Neural cell (in vitro differentiated cells): Measurements from ENCODE around the gene ESR1. TPM values are rescaled to one million over a fixed set of nuclear protein-coding genes. Genes with fewer than 3 reads are reported as not detected.

Source experiments
- H2AFZ ChIP-seq: fragments of 200-600, 300-800 bp; sonication (generic), shearing (Covaris generic); 2 replicates; pipeline ENCODE4 v1.6.0; 2014; ENCODE audit warnings: low read depth, mild to moderate bottlenecking, antibody characterized with exemption, low read length, moderate library complexity
- H3F3A ChIP-seq: fragments of 200-600 bp; shearing (Covaris generic); 2 replicates; pipeline ENCODE4 v1.6.1; 2016; ENCODE audit warnings: mild to moderate bottlenecking, moderate library complexity, mixed read lengths, antibody characterized with exemption, low read length; ENCODE audit not compliant: insufficient read depth, poor library complexity, severe bottlenecking
- H3K27ac ChIP-seq: fragments of 200-600, 300-800 bp; sonication (generic), shearing (Covaris generic); 2 replicates; pipeline ENCODE4 v1.5.1; 2014; ENCODE audit warnings: mild to moderate bottlenecking, low read length, moderate library complexity
- H3K27me3 ChIP-seq: fragments of 300-800, 200-600 bp; sonication (generic), shearing (Covaris generic); 2 replicates; pipeline ENCODE4 v1.6.0; 2014; ENCODE audit warnings: mild to moderate bottlenecking, low read depth, low read length, moderate library complexity; ENCODE audit not compliant: insufficient read depth
- H3K36me3 ChIP-seq: fragments of 300-800, 200-600 bp; sonication (generic), shearing (Covaris generic); 2 replicates; pipeline ENCODE4 v1.5.1; 2014; ENCODE audit warnings: mild to moderate bottlenecking, antibody characterized with exemption, low read length, moderate library complexity; ENCODE audit not compliant: insufficient read depth
- H3K4me2 ChIP-seq: fragments of 300-800, 200-600 bp; sonication (generic), shearing (Covaris generic); 2 replicates; pipeline ENCODE4 v1.6.0; 2014; ENCODE audit warnings: mild to moderate bottlenecking, low read length
- H3K4me3 ChIP-seq: fragments of 300-800, 200-600 bp; sonication (generic), shearing (Covaris generic); 2 replicates; pipeline ENCODE4 v1.5.1; 2014; ENCODE audit warnings: mild to moderate bottlenecking, low read length, moderate library complexity
- H3K79me2 ChIP-seq: fragments of 200-600 bp; shearing (Covaris generic); replicated peaks from 2 replicates; pipeline ENCODE4 v1.6.0; 2014; ENCODE audit warnings: mild to moderate bottlenecking, low read length, moderate library complexity; ENCODE audit not compliant: insufficient read depth
- H3K9ac ChIP-seq: fragments of 300-800, 200-600 bp; sonication (generic), shearing (Covaris generic); 2 replicates; pipeline ENCODE4 v1.6.1; 2016; ENCODE audit warnings: mild to moderate bottlenecking, low read length, mixed read lengths
- H3K9me2 ChIP-seq: fragments of 200-600 bp; shearing (Covaris generic); 2 replicates; pipeline ENCODE4 v1.6.1; 2016; ENCODE audit warnings: mild to moderate bottlenecking, low read length, mixed read lengths; ENCODE audit not compliant: insufficient read depth
- H3K9me3 ChIP-seq: fragments of 200-600, 300-800 bp; sonication (generic), shearing (Covaris generic); 2 replicates; pipeline ENCODE4 v1.6.1; 2016; ENCODE audit warnings: mild to moderate bottlenecking, mixed run types, low read length, moderate library complexity, mixed read lengths
- H4K20me1 ChIP-seq: fragments of 200-600 bp; shearing (Covaris generic); 2 replicates; pipeline ENCODE4 v1.6.1; 2016; ENCODE audit warnings: mild to moderate bottlenecking, mixed run types; ENCODE audit not compliant: insufficient read depth
- CTCF ChIP-seq: fragments of 450-650 bp; IDR thresholded peaks from 2 replicates; pipeline ENCODE4 v1.5.1; 2014; ENCODE audit warnings: antibody characterized with exemption, mild to moderate bottlenecking, moderate library complexity; ENCODE audit not compliant: poor library complexity, severe bottlenecking
- EP300 ChIP-seq: fragments of 450-650 bp; conservative IDR thresholded peaks from 2 replicates; pipeline ENCODE4 v1.6.1; 2014; ENCODE audit warnings: antibody characterized with exemption, mild to moderate bottlenecking, moderate library complexity; ENCODE audit not compliant: poor library complexity, severe bottlenecking
- EZH2 ChIP-seq: fragments of 200-600, 300-800 bp; shearing (Covaris generic), sonication (generic); IDR thresholded peaks from 2 replicates; pipeline ENCODE4 v1.6.1; 2014; ENCODE audit warnings: antibody characterized with exemption, low read length, borderline replicate concordance, mild to moderate bottlenecking; ENCODE audit not compliant: insufficient read depth, poor library complexity, severe bottlenecking
- MXI1 ChIP-seq: fragments of 450-650 bp; conservative IDR thresholded peaks from 2 replicates; pipeline ENCODE4 v1.6.1; 2014; ENCODE audit warnings: antibody characterized with exemption, mild to moderate bottlenecking; ENCODE audit not compliant: poor library complexity, severe bottlenecking
- POLR2AphosphoS5 ChIP-seq: IDR thresholded peaks from 2 replicates; pipeline ENCODE4 v1.6.1; 2012
- RAD21 ChIP-seq: fragments of 450-650 bp; conservative IDR thresholded peaks from 2 replicates; pipeline ENCODE4 v1.6.1; 2014; ENCODE audit warnings: antibody characterized with exemption, mild to moderate bottlenecking, moderate library complexity
- REST ChIP-seq: IDR thresholded peaks from 2 replicates; pipeline ENCODE4 v1.6.1; 2012; ENCODE audit warnings: borderline replicate concordance
- SMC3 ChIP-seq: fragments of 450-650 bp; conservative IDR thresholded peaks from 2 replicates; pipeline ENCODE4 v1.6.1; 2014; ENCODE audit warnings: antibody characterized with exemption, mild to moderate bottlenecking, moderate library complexity; ENCODE audit not compliant: poor library complexity
- TAF1 ChIP-seq: IDR thresholded peaks from 2 replicates; pipeline ENCODE4 v1.6.1; 2012; ENCODE audit warnings: low read depth
- polyA plus RNA-seq: library from polyadenylated mRNA; depleted of rRNA; stranded (reverse); fragments of >200 nt; gene quantifications from 2 replicates; pipeline ENCODE4 v1.2.3, GENCODE V29; 2014

Gene ESR1
- polyA plus RNA-seq, 1 donor from 2014 or later = 0.14 TPM

- Histone ChIP-seq H2AFZ (no peak overlapping the region), H3K9me2 (no peaks in the 10 kb centered on the region), H3K79me2 (no peaks in the 10 kb centered on the region), H3K9ac (no peak overlapping the region), H3K27ac (no peak overlapping the region), H3K4me2 (no peak overlapping the region), H4K20me1 (no peaks in the 10 kb centered on the region), H3F3A (no peaks in the 10 kb centered on the region), H3K36me3 (no peaks in the 10 kb centered on the region), H3K27me3 (peaks cover 47% of the 10 kb centered on the region), H3K4me3 (no peak overlapping the region), H3K9me3 (no peaks in the 10 kb centered on the region)
- no peak for TF ChIP-seq MXI1
- TF ChIP-seq CTCF = no peak
- TF ChIP-seq EP300 = no peak
- TF ChIP-seq RAD21 = no peak
- TF ChIP-seq EZH2 = no peak
- TF ChIP-seq REST = no peak
- no peak for TF ChIP-seq SMC3
- no peak for TF ChIP-seq POLR2AphosphoS5
- no peak for TF ChIP-seq TAF1
Observed at GRCh38 chr6:151804585-151805285, 2.7 kb upstream of the ESR1 start.

- H3K36me3 ChIP-seq = no peaks in the 10 kb centered on the region
- no peaks in the 10 kb centered on the region for H3K9me2 ChIP-seq
- H3K79me2 ChIP-seq = no peaks in the 10 kb centered on the region
- no peak overlapping the region for H2AFZ ChIP-seq
- H3K27me3 ChIP-seq = peaks cover 54% of the 10 kb centered on the region
- H3K27ac ChIP-seq = no peak overlapping the region
- H3K9me3 ChIP-seq = no peaks in the 10 kb centered on the region
- H3F3A ChIP-seq = no peaks in the 10 kb centered on the region
- no peak overlapping the region for H3K9ac ChIP-seq
- TF ChIP-seq CTCF = no peak
- no peak for TF ChIP-seq EP300
- TF ChIP-seq EZH2 = no peak
- no peak for TF ChIP-seq RAD21
- no peak for TF ChIP-seq REST
- no peak for TF ChIP-seq SMC3
- TF ChIP-seq TAF1 = no peak
- TF ChIP-seq MXI1 = no peak
- TF ChIP-seq POLR2AphosphoS5 = no peak
- H3K4me2 ChIP-seq = no peak overlapping the region
- no peaks in the 10 kb centered on the region for H4K20me1 ChIP-seq
- no peak overlapping the region for H3K4me3 ChIP-seq
Observed at GRCh38 chr6:151805286-151805840, 2.1 kb upstream of the ESR1 start.
